ENCODE results near the gene GABRB1.
A peak's percentile ranks its signal among the peaks of the same experiment; 100 is the strongest.

The GABRB1 gene

GRCh38 chr4:47120783-47121182 is 89.4 kb downstream of the GABRB1 start:
- no peak for DNase-seq

- peak; percentile 73 to 88 (median 80) for DNase-seq
Observed at GRCh38 chr4:47122592-47123291, 91.4 kb downstream of the GABRB1 start.

GRCh38 chr4:47128991-47129390 is 97.6 kb downstream of the GABRB1 start:
- no peak for DNase-seq

- no peak for DNase-seq
Observed at GRCh38 chr4:47135210-47135609, 103.8 kb downstream of the GABRB1 start.

- no peak for DNase-seq
Observed at GRCh38 chr4:47143261-47143660, 111.9 kb downstream of the GABRB1 start.

GRCh38 chr4:47145630-47146029 is 114.3 kb downstream of the GABRB1 start:
- no peak for DNase-seq

GRCh38 chr4:47154816-47155370 is 123.5 kb downstream of the GABRB1 start:
- DNase-seq: no peak

- peak in 2 of 3 donors; percentile 3 to 26 for DNase-seq
Observed at GRCh38 chr4:47155919-47156318, 124.6 kb downstream of the GABRB1 start.

GRCh38 chr4:47160095-47160494 is 128.7 kb downstream of the GABRB1 start:
- peak in 2 of 3 donors; percentile 16 to 19 for DNase-seq

GRCh38 chr4:47167081-47168035 is 136.0 kb downstream of the GABRB1 start:
- no peak for DNase-seq

- DNase-seq: no peak
Observed at GRCh38 chr4:47184083-47184482, 152.7 kb downstream of the GABRB1 start.

GRCh38 chr4:47185761-47186160 is 154.4 kb downstream of the GABRB1 start:
- no peak for DNase-seq

- no peak for DNase-seq
Observed at GRCh38 chr4:47187608-47188007, 156.2 kb downstream of the GABRB1 start.

- no peak for DNase-seq
Observed at GRCh38 chr4:47193179-47193578, 161.8 kb downstream of the GABRB1 start.

- no peak for DNase-seq
Observed at GRCh38 chr4:47194036-47194737, 162.8 kb downstream of the GABRB1 start.

GRCh38 chr4:47195706-47196105 is 164.3 kb downstream of the GABRB1 start:
- DNase-seq: no peak

- no peak for DNase-seq
Observed at GRCh38 chr4:47198791-47199190, 167.4 kb downstream of the GABRB1 start.

- DNase-seq: no peak
Observed at GRCh38 chr4:47203593-47203992, 172.2 kb downstream of the GABRB1 start.

GRCh38 chr4:47207555-47207954 is 176.2 kb downstream of the GABRB1 start:
- DNase-seq: no peak

- no peak for DNase-seq
Observed at GRCh38 chr4:47209833-47210232, 178.5 kb downstream of the GABRB1 start.

- DNase-seq: no peak
Observed at GRCh38 chr4:47210828-47211227, 179.5 kb downstream of the GABRB1 start.

GRCh38 chr4:47213106-47213505 is 181.7 kb downstream of the GABRB1 start:
- DNase-seq: no peak

- DNase-seq: peak in 1 of 3 donors; percentile 5
Observed at GRCh38 chr4:47213539-47213938, 182.2 kb downstream of the GABRB1 start.
